A549 treated with CpdA at 1 μM for 4 hours (cell line): ENCODE results near the gene HLA-DQA1. TPM values are rescaled to one million over a fixed set of nuclear protein-coding genes. Genes with fewer than 3 reads are reported as not detected.

Experiments
- total RNA-seq: library from RNA; stranded (reverse); fragments of 200-300 nt; extraction: Qiagen RNA extraction; gene quantifications from 5 replicates; pipeline ENCODE4 v1.2.3, GENCODE V29; 2022; ENCODE audit warnings: low read depth

Gene HLA-DQA1
- total RNA-seq: not detected in 5 replicates

GRCh38 chr6:32637219-32637880, at the start of gene HLA-DQA1:
TSS of gene HLA-DQA1 (plus strand) at chr6:32637406. CDS start at chr6:32637459, 53 bp downstream.

GRCh38 chr6:32589596-32590449, 47.4 kb upstream of the HLA-DQA1 start, which contains the start of gene HLA-DRB1:
TSS of gene HLA-DRB1 (minus strand) at chr6:32589848. CDS start at chr6:32589742, 106 bp downstream.

DNA sequence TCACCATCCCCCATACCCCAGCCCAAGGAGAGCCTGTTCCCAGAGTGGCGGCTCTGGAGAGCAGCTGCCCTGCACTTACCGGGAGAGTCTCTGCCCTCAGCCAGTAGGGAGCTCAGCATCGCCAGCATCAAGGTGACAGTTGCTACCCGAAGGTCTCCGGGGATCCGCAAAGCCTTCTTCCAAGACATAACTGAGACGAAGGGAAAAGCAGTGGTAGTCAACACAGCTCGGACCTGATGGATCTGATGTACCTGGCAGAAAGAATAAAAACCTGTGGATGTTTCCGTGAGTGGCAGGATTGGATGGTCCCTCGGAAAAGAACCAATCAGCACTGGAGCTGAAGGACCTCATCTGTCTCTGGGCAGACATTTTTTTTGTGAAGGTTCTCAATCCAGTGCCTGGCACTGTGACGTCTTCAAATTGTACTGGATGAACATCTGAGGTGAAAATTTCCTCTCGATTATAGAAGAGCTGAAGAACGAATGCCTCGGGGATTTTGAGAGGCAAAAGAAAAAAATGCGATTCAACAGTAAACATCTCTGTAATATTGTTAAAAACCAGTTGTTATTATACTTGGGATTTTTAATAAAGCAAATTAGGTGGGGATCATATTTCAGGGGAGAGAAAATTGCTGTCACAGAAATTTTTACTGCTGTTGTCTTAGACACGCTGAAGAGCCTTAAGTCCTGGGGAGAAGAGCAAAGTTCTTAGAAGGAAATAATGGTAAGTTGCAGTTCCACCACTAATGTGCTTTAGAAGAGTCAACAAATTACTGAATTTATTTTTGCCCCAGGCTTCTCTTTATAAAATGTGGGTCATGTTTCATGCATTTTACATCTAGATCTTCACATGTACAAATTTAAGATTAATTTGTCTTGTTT, 29.5 kb downstream of the HLA-DQA1 start, which contains the start of gene HLA-DQB1:
Gene HLA-DQB1, minus strand, starts transcription at position 238 of the 881 bp plus-strand sequence. Its CDS starts 50 bp downstream, at position 188.

Other genes with a start within 250 kb of the HLA-DQA1 start
- gene BTNL2, start 230.2 kb upstream of the HLA-DQA1 start, total RNA-seq: not detected in 5 replicates
- gene HLA-DRA, start 197.5 kb upstream of the HLA-DQA1 start, total RNA-seq: not detected in 5 replicates
- not detected in 5 replicates for gene HLA-DRB5, start 107.1 kb upstream of the HLA-DQA1 start, total RNA-seq
- not detected in 5 replicates for gene HLA-DRB1, start 47.6 kb upstream of the HLA-DQA1 start, total RNA-seq
- gene HLA-DQB1, start 29.3 kb downstream of the HLA-DQA1 start, total RNA-seq: not detected in 5 replicates
- gene HLA-DQA2, start 104.0 kb downstream of the HLA-DQA1 start, total RNA-seq: not detected in 5 replicates
- gene HLA-DQB2, start 126.1 kb downstream of the HLA-DQA1 start, total RNA-seq: not detected in 5 replicates
- 0.10 to 0.29 TPM (median 0.22 TPM) in 3 of 5 replicates, not detected in the others for gene HLA-DOB, start 179.6 kb downstream of the HLA-DQA1 start, total RNA-seq
- 15.5 to 24.9 TPM (median 20.7 TPM) in 5 replicates for gene TAP2, start 201.3 kb downstream of the HLA-DQA1 start, total RNA-seq
- gene PSMB8, start 206.6 kb downstream of the HLA-DQA1 start, total RNA-seq: 18.8 to 23.8 TPM (median 19.6 TPM) in 5 replicates
- 32.7 to 36.3 TPM (median 35.2 TPM) in 5 replicates for gene TAP1, start 216.3 kb downstream of the HLA-DQA1 start, total RNA-seq
- gene PSMB9, start 216.8 kb downstream of the HLA-DQA1 start, total RNA-seq: 15.7 to 22.6 TPM (median 17.9 TPM) in 5 replicates